ENCODE measurements around the gene MX2. TPM values are rescaled to one million over a fixed set of nuclear protein-coding genes. Genes with fewer than 3 reads are reported as not detected.
"Not testable (repeated sequence)": the region's sequence is repeated elsewhere in the genome, so short reads cannot be mapped to it uniquely, and the experiment has no call there.

Gene MX2
- 100 to 1,000 TPM in 1 of 2 experiments, 10 to 100 TPM in 1; 65.1 to 158 TPM for total RNA-seq

- H3K27me3 Mint-ChIP-seq: peaks cover 3% of the 10 kb centered on the region
- CTCF ChIA-PET: interaction anchor here (0.9 to 2.2 kb wide), 3 partner anchors 8 to 79 kb away, joined by 4 to 7 read pairs (median 4); no protein-coding TSS in a partner anchor
- DNase-seq (peak; percentile 92), ATAC-seq (peak; percentile 76)
- peak within 1 kb of the TSS; percentile 86 for H3K4me3 Mint-ChIP-seq
- peak within 1 kb of the TSS; percentile 97 for H3K27ac Mint-ChIP-seq
- H3K36me3 Mint-ChIP-seq: peaks cover 47% of the 10 kb centered on the region
- H3K4me1 Mint-ChIP-seq: peaks cover 56% of the 10 kb centered on the region
- no peaks in the 10 kb centered on the region for H3K9me3 Mint-ChIP-seq (ENCODE audit: low read depth)
Observed at GRCh38 chr21:41361786-41362604, at the start of gene MX2. Gene MX2, plus strand, starts transcription at chr21:41362027. Its CDS starts 14,880 bp downstream, at chr21:41376907.

GRCh38 chr21:41313285-41314164 is 48.3 kb upstream of the MX2 start:
- H3K27ac Mint-ChIP-seq; H3K4me3 Mint-ChIP-seq; H3K4me1 Mint-ChIP-seq; ATAC-seq; H3K9me3 Mint-ChIP-seq (ENCODE audit: low read depth); DNase-seq; H3K36me3 Mint-ChIP-seq; CTCF ChIA-PET: not testable (repeated sequence)
- H3K27me3 Mint-ChIP-seq: peaks cover 62% of the 10 kb centered on the region

DNA sequence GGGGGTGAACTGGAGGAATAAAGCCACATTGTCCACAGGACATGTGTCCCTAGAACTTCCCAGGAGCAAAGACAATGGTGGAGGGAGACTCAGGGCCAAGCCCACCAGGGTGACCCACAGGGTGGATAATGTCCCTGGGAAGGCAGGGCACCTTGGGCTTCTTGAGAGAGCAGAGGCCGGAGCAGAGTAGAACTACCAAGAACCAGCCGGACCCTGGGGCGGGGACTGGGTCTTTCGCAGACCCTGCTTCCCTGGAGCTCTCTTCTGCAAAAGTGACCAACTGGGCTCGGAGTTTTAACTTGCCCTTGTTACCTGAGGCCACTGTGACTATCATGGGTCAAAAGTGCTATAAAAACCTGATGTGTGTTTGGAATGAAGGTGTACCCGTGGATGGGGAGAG is 46.1 kb upstream of the MX2 start:
- Mint-ChIP-seq H3K9me3 (ENCODE audit: low read depth) (no peaks in the 10 kb centered on the region), H3K27me3 (peaks cover 60% of the 10 kb centered on the region), H3K27ac (no peak overlapping the region), H3K4me1 (no peaks in the 10 kb centered on the region), H3K4me3 (no peak overlapping the region), H3K36me3 (no peaks in the 10 kb centered on the region)
- ATAC-seq (no peak), DNase-seq (no peak)
- CTCF ChIA-PET: no interaction called here

- no peak for ATAC-seq
- peaks cover 67% of the 10 kb centered on the region for H3K27me3 Mint-ChIP-seq
- H3K36me3 Mint-ChIP-seq: no peaks in the 10 kb centered on the region
- H3K9me3 Mint-ChIP-seq (ENCODE audit: low read depth): no peaks in the 10 kb centered on the region
- peaks cover 3% of the 10 kb centered on the region for H3K4me1 Mint-ChIP-seq
- no peak within 1 kb of the TSS for H3K4me3 Mint-ChIP-seq
- H3K27ac Mint-ChIP-seq: no peak within 1 kb of the TSS
- no peak for DNase-seq
- CTCF ChIA-PET: no interaction called here
Observed at GRCh38 chr21:41316200-41317062, 45.4 kb upstream of the MX2 start, which contains the start of gene FAM3B. Gene FAM3B, plus strand, starts transcription at chr21:41316801. Its CDS starts 79 bp downstream, at chr21:41316880.

DNA sequence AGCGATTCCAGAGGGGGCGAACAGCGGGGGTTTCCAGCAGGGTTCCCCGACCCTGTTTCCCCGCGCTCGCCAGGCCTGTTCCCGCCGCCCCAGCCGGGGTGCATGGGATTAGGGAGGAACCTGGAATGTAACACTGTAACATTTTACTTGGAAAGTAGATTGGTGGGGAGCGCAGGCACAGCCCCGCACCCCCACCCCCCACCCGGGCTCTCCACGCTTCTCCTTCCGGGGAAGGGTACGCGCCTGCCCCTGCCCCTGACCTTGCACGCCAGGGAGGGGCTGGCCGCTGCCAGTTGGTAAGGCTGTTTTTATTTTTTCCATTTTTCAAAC is 44.8 kb upstream of the MX2 start:
- H3K27ac Mint-ChIP-seq: no peak overlapping the region
- peaks cover 65% of the 10 kb centered on the region for H3K27me3 Mint-ChIP-seq
- CTCF ChIA-PET: no interaction called here
- DNase-seq (no peak), ATAC-seq (no peak)
- peaks cover 6% of the 10 kb centered on the region for H3K4me1 Mint-ChIP-seq
- H3K36me3 Mint-ChIP-seq: no peaks in the 10 kb centered on the region
- no peak overlapping the region for H3K4me3 Mint-ChIP-seq
- no peaks in the 10 kb centered on the region for H3K9me3 Mint-ChIP-seq (ENCODE audit: low read depth)

GRCh38 chr21:41317458-41317857 is 44.4 kb upstream of the MX2 start:
- no peaks in the 10 kb centered on the region for H3K36me3 Mint-ChIP-seq
- DNase-seq (no peak), ATAC-seq (no peak)
- CTCF ChIA-PET: no interaction called here
- H3K4me3 Mint-ChIP-seq: no peak overlapping the region
- peaks cover 6% of the 10 kb centered on the region for H3K4me1 Mint-ChIP-seq
- H3K9me3 Mint-ChIP-seq (ENCODE audit: low read depth): no peaks in the 10 kb centered on the region
- H3K27me3 Mint-ChIP-seq: peaks cover 63% of the 10 kb centered on the region
- no peak overlapping the region for H3K27ac Mint-ChIP-seq

DNA sequence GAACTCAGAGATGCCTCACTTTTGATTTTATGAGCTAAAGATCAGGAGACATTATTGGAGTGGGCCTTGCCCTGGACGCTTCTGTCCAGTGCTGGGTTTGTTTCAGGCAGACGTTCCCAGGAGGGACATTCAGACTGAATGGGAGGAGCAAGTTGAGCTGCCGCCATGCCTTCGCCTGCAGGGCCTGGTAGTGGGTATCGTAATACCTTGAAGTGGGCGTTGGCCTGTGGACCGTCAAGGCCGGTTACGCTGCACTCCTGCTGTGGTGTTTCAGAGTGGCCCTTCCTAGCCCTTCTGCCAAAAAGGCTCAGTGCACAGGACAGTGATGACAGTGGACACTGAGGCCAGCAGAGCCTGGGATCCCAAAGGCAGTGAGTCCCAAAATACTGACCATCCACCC is 43.6 kb upstream of the MX2 start:
- Mint-ChIP-seq H3K27me3 (peaks cover 59% of the 10 kb centered on the region), H3K36me3 (no peaks in the 10 kb centered on the region), H3K4me1 (peaks cover 6% of the 10 kb centered on the region), H3K9me3 (ENCODE audit: low read depth) (no peaks in the 10 kb centered on the region), H3K4me3 (no peak overlapping the region), H3K27ac (no peak overlapping the region)
- CTCF ChIA-PET: interaction anchor here (2.7 kb wide), 1 partner anchor 35 kb away, joined by 13 read pairs; no protein-coding TSS in a partner anchor
- ATAC-seq (no peak), DNase-seq (no peak)

DNA sequence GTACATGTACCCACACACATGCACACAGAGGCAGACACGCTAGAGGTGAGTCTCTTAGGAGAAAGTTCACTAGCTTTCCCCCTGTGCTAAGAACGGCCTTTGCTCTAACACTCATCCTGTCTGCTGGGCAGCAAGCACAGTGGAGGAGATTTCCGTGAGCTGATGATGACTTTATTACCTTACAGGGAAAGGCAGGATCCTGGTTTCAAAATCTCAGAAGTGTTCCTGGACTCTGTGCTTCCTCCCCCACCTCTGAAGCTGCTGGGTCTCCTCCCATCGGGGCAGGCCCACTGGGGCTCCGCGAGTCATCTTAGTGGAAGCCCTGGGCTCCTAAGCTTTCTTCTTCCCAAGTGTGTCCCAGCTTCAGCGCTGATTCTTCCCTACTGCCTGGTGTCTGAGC is 42.6 kb upstream of the MX2 start:
- peaks cover 56% of the 10 kb centered on the region for H3K27me3 Mint-ChIP-seq
- no peak for ATAC-seq
- CTCF ChIA-PET: interaction anchor here (2.7 kb wide), 1 partner anchor 36 kb away, joined by 13 read pairs; no protein-coding TSS in a partner anchor

DNA sequence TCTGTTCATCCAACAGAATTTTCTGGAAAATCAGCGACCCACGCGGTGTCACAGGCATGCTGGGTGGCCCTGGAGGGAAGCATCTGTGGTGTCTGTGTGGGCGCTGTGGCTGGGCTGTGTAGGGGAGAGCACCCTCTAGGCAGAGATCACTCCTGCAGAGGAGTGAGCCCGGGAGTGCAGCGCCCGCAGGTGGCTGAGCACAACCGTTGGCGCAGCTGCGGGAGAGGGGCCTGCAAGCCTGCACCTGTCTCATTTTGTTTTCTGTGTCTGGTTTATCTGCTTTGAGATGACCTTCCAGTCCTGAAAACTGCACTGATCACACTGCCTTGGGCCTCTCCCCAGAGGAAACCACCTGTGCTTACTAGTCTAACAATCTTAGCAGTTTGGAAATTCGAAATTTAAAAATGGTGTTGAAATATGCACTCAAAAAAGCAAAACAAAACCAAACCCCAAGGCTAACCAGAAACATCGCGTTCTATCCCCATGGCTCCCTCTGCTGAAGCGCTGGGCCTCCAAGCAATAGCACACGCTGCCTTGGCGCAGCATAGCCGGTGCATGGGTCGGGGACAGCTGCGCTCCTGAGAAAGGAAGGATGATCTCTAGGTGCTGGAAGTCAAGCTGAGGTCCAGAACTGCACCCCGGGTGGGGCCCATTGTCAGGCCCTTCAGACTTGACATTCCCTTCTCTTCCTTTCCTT is 40.5 kb upstream of the MX2 start:
- H3K27me3 Mint-ChIP-seq: peaks cover 36% of the 10 kb centered on the region
- H3K9me3 Mint-ChIP-seq (ENCODE audit: low read depth): no peaks in the 10 kb centered on the region
- ATAC-seq (peak; percentile 36), DNase-seq (no peak)
- no peaks in the 10 kb centered on the region for H3K36me3 Mint-ChIP-seq
- peaks cover 6% of the 10 kb centered on the region for H3K4me1 Mint-ChIP-seq
- CTCF ChIA-PET: no interaction called here
- no peak overlapping the region for H3K27ac Mint-ChIP-seq
- H3K4me3 Mint-ChIP-seq: no peak overlapping the region

More for the DNA sequence above, 42.6 kb upstream of the MX2 start:
- Mint-ChIP-seq H3K4me3 (no peak overlapping the region), H3K36me3 (no peaks in the 10 kb centered on the region), H3K4me1 (peaks cover 6% of the 10 kb centered on the region), H3K27ac (no peak overlapping the region), H3K9me3 (ENCODE audit: low read depth) (no peaks in the 10 kb centered on the region)
- no peak for DNase-seq

DNA sequence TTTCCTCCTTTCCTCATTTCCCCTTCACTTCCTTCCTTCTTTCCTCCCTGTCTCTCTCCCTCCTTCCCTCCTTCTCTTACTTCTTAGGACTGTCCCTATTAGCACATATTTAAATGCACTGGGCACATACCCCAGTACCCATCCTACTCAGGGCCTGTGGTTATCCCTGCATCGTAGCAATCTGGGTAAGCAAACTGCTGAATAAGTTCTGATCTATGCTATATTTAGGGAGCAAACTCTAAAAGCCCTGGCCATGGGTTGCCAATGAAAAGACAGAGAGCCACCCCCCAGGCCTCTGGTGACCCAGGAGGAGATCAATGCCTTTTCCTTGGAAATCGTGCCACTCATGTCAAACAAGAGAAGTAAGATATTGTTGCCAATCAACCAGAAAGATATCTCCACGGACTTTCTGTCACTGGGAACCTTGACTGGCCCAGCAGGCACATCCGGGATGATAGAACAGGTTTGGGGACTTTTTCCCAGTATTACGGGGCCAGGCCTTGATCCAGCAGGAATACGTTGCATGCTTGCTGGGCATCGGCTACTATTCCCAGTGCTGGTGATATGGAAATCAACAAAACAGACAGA is 39.8 kb upstream of the MX2 start:
- no peak for ATAC-seq
- H3K4me3 Mint-ChIP-seq: no peak overlapping the region
- CTCF ChIA-PET: no interaction called here
- H3K9me3 Mint-ChIP-seq (ENCODE audit: low read depth): no peaks in the 10 kb centered on the region
- no peaks in the 10 kb centered on the region for H3K36me3 Mint-ChIP-seq
- H3K4me1 Mint-ChIP-seq: peaks cover 6% of the 10 kb centered on the region
- H3K27me3 Mint-ChIP-seq: peaks cover 36% of the 10 kb centered on the region
- no peak for DNase-seq
- no peak overlapping the region for H3K27ac Mint-ChIP-seq

DNA sequence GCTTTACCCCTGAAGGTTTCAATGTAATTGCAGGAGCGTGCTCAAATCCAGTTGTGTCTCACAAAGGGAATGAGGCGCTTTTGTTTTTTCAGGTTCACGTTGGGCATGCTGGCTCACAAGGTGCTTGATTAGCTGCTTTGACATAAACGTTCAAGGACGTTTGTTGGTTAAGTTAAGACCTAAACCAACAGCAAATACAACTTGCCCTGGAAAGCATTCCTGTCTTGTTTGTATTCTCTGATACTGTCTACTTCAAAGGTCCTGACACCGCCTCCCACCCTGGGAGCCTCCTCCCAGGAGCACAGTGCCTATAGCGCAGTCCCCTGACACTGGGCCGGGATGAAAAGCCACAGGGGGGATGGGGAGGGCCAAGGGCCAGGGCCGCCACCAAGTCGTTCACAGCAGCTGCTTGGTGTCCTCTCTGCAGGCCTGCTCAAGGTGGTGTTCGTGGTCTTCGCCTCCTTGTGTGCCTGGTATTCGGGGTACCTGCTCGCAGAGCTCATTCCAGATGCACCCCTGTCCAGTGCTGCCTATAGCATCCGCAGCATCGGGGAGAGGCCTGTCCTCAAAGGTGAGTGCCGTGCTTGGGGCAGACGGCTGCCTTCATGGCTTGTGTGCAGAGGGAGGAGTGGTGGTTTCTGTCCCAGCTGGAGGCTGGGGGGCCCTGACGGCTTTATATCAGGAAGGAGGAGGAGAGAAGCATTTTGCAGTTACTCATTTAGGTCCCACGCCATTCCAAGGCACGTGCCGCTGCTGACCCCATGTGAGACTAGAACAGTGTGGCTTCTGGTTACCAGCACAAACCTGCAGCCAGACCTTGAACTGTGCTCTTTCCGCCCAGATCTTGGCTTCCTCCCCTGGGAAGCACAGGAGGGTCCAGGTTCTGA is 39.1 kb upstream of the MX2 start:
- no peak for DNase-seq
- Mint-ChIP-seq H3K27ac (no peak overlapping the region), H3K4me1 (peaks cover 6% of the 10 kb centered on the region), H3K36me3 (no peaks in the 10 kb centered on the region), H3K4me3 (no peak overlapping the region), H3K9me3 (ENCODE audit: low read depth) (no peaks in the 10 kb centered on the region), H3K27me3 (peaks cover 29% of the 10 kb centered on the region)
- no peak for ATAC-seq
- CTCF ChIA-PET: interaction anchor here (1.2 kb wide), 1 partner anchor 39 kb away, joined by 5 read pairs; no protein-coding TSS in a partner anchor
